VCaP (cell line): ENCODE measurements around the gene ABCC8.

Experiments
- H3K27ac ChIP-seq: fragments of 450-650 bp; 2 replicates; pipeline ENCODE4 v1.5.1; 2017
- TF ChIP-seq, protein P1 (sequence below): fragments of 450-650 bp; conservative IDR thresholded peaks from 2 replicates; pipeline ENCODE4 v1.5.1; 2017; ENCODE audit warnings: mild to moderate bottlenecking, moderate library complexity

The ABCC8 gene

DNA sequence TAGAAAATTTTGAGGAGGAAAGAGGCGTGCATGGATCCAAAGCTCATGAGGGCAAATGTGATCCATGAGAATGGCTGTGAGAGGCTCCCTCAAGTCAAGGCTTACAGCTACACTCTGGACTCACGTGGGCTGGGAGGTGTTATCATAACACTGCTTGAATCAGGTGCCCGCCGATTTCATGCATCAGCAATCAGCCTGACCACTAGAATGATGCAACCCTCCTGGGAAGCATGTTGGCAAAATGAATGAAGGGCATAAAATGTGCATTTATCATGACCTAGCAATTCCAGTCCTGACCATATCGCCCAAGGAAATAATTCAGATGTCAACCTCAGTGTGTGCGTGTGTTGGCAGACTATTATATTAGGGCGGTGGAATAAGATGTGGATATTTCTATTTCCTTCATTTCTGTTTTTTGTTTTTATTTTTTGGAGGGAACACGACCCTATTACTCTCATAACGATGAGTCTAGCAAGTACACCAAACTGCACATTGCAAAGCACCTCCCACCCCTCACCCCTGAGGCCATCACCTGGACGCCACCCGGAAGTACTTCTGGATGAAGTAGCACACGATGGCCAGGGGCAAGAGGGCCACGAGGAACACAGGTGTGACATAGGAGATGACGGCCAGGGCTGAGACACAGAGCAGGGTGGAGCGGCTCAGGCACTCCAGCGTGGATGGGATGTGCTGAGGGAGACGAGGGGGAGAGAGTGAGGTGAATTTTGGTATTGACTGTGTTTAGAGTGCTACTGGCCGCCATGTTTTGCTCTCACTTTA lies 72.5 kb downstream of the ABCC8 start:
- H3K27ac ChIP-seq: peak overlapping the region; percentile 79; the same call in 1 of the 2 replicates

DNA sequence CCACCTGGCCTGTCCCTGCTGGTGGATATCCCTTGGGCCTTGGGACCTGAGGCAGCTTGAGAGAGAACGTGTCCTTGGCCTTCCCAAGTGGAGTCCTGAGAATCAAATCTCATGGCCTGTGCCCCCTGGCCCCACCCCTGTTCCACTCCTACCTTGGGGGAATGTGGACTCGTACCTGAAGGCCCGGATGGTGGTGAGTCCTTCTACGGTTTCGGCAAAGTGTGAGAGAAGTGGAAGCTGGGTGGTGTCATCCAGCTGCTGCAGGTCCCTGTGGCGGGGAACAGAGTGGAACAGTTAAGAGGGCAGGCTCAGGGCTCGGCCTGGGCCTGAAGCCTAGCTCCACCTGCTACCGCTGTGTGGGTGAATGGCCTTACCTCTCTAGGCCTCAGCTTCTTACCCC lies 74.2 kb downstream of the ABCC8 start:
- H3K27ac ChIP-seq: no peak overlapping the region
- TF ChIP-seq, protein P1, sequence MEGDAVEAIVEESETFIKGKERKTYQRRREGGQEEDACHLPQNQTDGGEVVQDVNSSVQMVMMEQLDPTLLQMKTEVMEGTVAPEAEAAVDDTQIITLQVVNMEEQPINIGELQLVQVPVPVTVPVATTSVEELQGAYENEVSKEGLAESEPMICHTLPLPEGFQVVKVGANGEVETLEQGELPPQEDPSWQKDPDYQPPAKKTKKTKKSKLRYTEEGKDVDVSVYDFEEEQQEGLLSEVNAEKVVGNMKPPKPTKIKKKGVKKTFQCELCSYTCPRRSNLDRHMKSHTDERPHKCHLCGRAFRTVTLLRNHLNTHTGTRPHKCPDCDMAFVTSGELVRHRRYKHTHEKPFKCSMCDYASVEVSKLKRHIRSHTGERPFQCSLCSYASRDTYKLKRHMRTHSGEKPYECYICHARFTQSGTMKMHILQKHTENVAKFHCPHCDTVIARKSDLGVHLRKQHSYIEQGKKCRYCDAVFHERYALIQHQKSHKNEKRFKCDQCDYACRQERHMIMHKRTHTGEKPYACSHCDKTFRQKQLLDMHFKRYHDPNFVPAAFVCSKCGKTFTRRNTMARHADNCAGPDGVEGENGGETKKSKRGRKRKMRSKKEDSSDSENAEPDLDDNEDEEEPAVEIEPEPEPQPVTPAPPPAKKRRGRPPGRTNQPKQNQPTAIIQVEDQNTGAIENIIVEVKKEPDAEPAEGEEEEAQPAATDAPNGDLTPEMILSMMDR: no peak

More for the DNA sequence above, 72.5 kb downstream of the ABCC8 start:
- TF ChIP-seq, protein P1: no peak

DNA sequence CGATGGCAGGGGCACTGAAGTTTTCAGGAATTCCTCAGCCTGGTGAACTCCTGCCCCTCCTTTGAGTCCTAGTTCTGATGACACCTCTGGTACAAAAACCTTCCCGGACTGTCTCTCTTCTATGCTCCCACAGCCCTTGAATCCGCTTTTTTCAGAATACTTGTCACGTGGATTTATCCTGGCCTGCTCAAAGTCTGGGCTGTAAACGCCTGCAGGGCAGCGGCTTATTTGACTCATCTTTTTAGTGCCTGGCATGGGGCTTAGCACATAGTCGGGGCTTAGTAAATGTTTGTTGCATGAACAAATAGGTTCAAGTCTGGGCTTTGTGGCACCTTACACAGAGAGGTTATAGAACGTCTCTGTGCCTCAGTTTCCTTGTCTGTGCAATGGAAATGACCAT lies 74.8 kb downstream of the ABCC8 start:
- H3K27ac ChIP-seq: no peak overlapping the region
- TF ChIP-seq, protein P1: no peak

DNA sequence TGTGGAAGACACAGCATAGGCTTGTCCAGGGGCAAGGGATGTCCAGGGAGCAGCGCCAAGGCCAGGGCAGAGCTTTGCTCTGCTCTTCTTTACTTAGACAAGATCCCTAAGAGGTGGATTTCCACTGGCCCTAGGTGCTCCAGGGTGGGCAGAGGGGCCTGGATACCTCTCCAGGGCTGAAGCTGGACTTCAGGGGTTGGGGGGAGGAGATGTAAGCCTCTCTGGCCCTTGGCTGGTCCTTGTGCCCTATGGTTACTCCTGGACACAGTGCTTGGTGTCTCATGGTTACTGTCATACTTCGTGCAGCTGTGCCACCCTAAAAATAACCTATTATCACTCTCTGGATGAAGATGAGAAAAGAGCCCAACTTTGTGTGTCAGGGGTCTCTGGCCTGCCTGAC lies 75.3 kb downstream of the ABCC8 start:
- no peak overlapping the region for H3K27ac ChIP-seq
- TF ChIP-seq, protein P1: no peak

DNA sequence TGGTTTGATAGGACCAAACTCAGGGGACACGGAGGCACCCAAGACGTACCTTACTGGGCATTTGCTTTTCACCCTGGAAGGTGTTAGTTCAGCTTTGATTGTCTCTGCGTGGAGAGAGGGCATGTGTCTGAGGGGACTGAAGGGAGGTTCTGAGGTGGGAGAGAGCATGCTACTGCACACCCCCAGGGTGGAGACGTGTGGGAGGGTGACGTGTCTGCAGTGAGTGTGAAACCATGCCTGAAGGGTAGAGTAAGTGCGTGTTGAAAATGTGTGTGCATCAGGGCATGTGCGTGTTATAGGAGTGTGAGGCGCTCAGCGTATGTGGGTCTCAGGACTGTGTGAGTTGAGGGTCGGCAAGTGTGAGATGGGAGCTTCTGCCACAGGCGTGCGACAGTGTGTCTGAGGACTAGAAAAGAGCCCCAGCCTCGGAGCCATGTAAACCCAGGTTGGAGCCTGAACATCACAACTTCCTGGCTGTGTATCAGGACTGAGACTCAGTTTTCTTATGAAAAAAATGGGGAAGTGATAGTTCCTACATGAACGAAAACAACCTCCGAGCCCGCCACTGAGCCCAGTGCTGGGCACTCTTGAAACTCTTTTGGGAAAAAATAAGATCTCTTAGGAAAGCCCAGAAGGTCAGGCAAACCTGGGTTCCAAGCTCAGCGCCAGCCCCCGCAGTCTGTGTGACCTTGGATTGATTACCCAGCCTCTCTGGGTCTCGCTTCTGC lies 76.4 kb downstream of the ABCC8 start:
- TF ChIP-seq, protein P1: no peak
- no peak overlapping the region for H3K27ac ChIP-seq

DNA sequence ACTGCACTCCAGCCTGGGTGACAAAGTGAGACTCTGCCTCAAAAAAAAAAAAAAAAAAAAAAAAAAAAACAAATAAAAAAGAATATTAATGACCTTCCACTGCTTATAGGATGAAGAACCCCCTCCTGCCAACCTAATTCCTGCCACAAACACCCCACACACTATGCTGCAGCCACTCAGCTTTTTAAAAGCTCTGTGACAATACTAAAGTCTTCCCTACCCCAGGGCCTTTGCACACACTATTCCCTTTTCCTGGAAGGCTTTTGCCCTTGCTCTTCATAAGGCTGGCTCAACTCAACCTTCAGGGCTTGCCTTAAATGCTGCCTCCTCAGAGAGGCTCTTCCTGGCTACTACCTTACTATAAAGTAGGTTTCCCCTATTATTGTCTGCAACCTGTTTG lies 77.4 kb downstream of the ABCC8 start:
- no peak overlapping the region for H3K27ac ChIP-seq
- TF ChIP-seq, protein P1: no peak

DNA sequence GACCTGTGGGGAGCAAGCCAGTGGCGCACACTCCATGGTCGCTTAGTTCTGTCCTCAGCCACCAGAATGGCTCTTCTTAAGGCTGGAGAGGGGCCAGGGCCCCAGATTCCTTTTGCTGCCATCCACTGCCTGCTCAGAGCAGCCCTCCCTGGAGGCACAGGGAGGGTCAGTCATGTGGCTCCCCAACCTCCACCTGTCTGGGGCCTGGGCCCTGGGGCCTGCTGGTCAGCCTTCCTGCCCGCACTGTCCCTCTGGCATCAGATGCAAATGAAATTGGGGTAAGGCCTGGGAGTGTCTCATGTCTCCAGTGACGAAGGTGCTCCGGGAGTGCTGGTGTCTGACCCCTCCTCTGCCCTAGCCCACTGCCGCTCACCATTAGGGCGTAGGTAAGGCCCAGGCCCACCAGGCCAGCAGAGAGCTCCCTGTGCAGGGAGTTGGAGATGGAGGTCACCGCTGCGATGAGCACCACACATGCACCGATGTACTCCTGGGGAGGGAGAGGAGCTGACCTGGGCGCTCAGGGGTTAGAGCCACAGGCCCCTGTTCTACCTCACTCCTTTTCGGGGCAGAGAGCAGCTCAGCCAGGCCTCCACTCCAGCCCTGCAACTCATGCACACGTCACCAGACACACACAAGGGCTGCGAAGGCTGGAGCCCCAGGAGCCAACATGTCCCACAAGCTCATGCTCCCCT lies 79.2 kb downstream of the ABCC8 start:
- TF ChIP-seq, protein P1: no peak
- no peak overlapping the region for H3K27ac ChIP-seq
